ENCODE data around the gene PAQR3. TPM values are rescaled to one million over a fixed set of nuclear protein-coding genes. Genes with fewer than 3 reads are reported as not detected.

The PAQR3 gene
- total and polyA plus RNA-seq, 10 of the 15 experiments (the other 5 are each of a cell fraction or from before 2014, with no cell fraction given) = 2.2 to 25.4 (median 7.2) TPM

- Histone ChIP-seq H3K9me3 (replicated peaks; ENCODE audit: control insufficient read depth, insufficient read depth, low read length) (no peaks in the 10 kb centered on the region), H3K4me3 (no peak overlapping the region), H3K27me3 (replicated peaks in 1 of 2; ENCODE audit: control insufficient read depth in 2 of 2, insufficient read depth in 2 of 2, low read length in 1 of 2) (peaks cover 0 to 2% of the 10 kb centered on the region in 2 experiments; a peak in 1 of 4 replicates), H3K27ac (ENCODE audit: control insufficient read depth, insufficient read depth) (no peak overlapping the region), H3K36me3 (ENCODE audit: control insufficient read depth in 2 of 2, insufficient read depth in 2 of 2, low read length in 1 of 2) (no peaks in the 10 kb centered on the region), H3K9ac (ENCODE audit: control insufficient read depth, insufficient read depth, low read length) (no peak overlapping the region), H2AFZ (ENCODE audit: control insufficient read depth, low read depth, low read length) (no peak overlapping the region), H3K4me2 (ENCODE audit: control insufficient read depth, insufficient read depth) (no peak overlapping the region), H3K79me2 (ENCODE audit: control insufficient read depth, insufficient read depth, low read length) (no peaks in the 10 kb centered on the region), H3K4me1 (ENCODE audit: control insufficient read depth, insufficient read depth, low read length) (no peaks in the 10 kb centered on the region), H4K20me1 (ENCODE audit: control insufficient read depth, insufficient read depth) (no peaks in the 10 kb centered on the region)
- CTCF ChIA-PET = interaction anchor here (1.2 kb wide), 1 partner anchor 986 kb away, joined by 3 read pairs; no protein-coding TSS in a partner anchor
- RAD21 ChIA-PET (ENCODE audit: unreplicated experiment) = no interaction called here
- BruUV-seq (replicated peaks) = no TSS peak
- WGBS (ENCODE audit: insufficient coverage, insufficient replicate concordance, low lambda C conversion rate, missing lambda C conversion rate) = 2% methylated on average over 3 of the region's 3 CpGs
- peak; percentile 60 for ATAC-seq
- TF ChIP-seq ZSCAN29 (IDR thresholded peaks at IDR 0.05) = no peak
- no peak for TF ChIP-seq CUX1 (IDR thresholded peaks at IDR 0.05; ENCODE audit: insufficient replicate concordance, low read depth, low read length)
- TF ChIP-seq E2F8 (IDR thresholded peaks at IDR 0.05; ENCODE audit: low read depth, partially characterized antibody) = no peak
- TF ChIP-seq MTA3 (IDR thresholded peaks at IDR 0.05; ENCODE audit: borderline replicate concordance, low read length) = no peak
- TF ChIP-seq NFXL1 (IDR thresholded peaks at IDR 0.05; ENCODE audit: borderline replicate concordance) = no peak
- no peak for TF ChIP-seq RAD51 (IDR thresholded peaks at IDR 0.05)
- TF ChIP-seq MXI1 (IDR thresholded peaks at IDR 0.05; ENCODE audit: low read depth, low read length) = no peak
- no peak for TF ChIP-seq FOS (IDR thresholded peaks at IDR 0.05; ENCODE audit: borderline replicate concordance, extremely low read depth, insufficient read length)
- TF ChIP-seq ZNF217 (IDR thresholded peaks at IDR 0.05) = no peak
- TF ChIP-seq RUNX3 (IDR thresholded peaks at IDR 0.05; ENCODE audit: low read length) = no peak
- SMC1A ChIA-PET (ENCODE audit: uncharacterized antibody, unreplicated experiment) = no interaction called here
- in situ Hi-C loops (cut with MboI) = loop anchor here (10.0 kb wide), 1 partner anchor 1269 kb away; no protein-coding TSS in a partner anchor
- intact Hi-C loops (cut with micrococcal nuclease; ENCODE audit: unreplicated experiment) = no loop called here
- POLR2A ChIA-PET = interaction anchor here (0.7 kb wide), 1 partner anchor 1493 kb away, joined by 3 read pairs; no protein-coding TSS in a partner anchor
- DNase-seq (ENCODE audit: low read depth, low spot score) = no peak
- no peak for FAIRE-seq
These were observed 6.5 kb upstream of the PAQR3 start for GRCh38 chr4:78945651-78946179.

Measured in GM12878 (cell line).